Measurements from ENCODE around the gene MCAM. TPM values are rescaled to one million over a fixed set of nuclear protein-coding genes. Genes with fewer than 3 reads are reported as not detected.

Gene MCAM
- total and polyA plus RNA-seq, 8 donors = 7.3 to 379 (median 70.4) TPM

DNA sequence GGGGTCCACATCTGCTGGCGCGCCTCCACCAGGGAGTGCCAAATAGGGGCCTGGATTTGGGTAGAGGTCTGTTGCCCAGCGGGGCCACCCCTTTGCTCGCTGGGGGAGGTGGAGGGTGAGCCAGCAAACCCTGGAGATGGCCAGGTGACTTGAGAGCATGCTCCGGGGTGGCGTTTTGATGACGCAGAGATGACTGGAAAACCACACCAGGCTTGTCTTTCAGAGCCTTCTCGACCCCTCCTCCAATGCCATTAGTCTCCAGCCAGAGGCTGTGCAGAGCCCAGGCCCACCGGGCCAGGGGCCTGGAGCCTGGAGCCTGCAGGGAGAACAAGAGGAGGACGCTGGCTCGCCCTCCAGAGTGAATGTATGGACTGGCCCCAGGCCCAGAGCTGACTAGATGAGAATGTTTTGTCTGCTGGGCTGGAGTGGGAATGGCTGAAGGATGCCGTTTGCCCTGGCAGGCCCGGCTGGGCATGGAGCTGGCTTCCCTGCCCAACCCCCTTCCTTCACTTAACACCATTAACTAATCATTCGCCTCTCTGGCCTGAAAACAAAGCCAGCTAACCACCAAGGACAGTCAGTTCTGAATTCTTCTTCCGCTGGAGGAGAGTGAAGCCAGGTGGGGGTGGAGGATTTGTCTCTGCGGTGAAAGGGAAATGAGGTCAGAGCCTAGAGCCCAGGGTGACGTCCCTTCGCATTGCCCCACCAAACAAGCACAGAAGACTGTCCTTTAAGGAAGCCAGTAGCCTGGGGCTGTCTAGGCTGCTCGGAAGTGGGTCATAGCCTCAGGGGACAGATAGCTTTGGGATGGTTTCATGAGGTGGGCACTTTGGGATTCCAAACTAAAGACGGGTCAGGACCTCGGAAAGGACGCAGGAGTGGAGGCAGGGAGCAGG, 1.6 kb upstream of the MCAM start:
- Histone ChIP-seq H3K4me1 (peaks cover 56 to 96% (median 81%) of the 10 kb centered on the region in 4 donors), H3K27me3 (peaks cover 0 to 74% (median 48%) of the 10 kb centered on the region in 3 donors), H3K36me3 (peaks cover 0 to 12% (median 5%) of the 10 kb centered on the region in 4 donors), H3K4me3 (no peak overlapping the region), H3K9me3 (no peaks in the 10 kb centered on the region), H3K27ac (peak overlapping the region; percentile 18 to 95 (median 91))
- peak in 1 of 2 donors; percentile 85 for DNase-seq
- no peak for TF ChIP-seq EP300 (IDR thresholded peaks at IDR 0.05)
- TF ChIP-seq, protein P1, sequence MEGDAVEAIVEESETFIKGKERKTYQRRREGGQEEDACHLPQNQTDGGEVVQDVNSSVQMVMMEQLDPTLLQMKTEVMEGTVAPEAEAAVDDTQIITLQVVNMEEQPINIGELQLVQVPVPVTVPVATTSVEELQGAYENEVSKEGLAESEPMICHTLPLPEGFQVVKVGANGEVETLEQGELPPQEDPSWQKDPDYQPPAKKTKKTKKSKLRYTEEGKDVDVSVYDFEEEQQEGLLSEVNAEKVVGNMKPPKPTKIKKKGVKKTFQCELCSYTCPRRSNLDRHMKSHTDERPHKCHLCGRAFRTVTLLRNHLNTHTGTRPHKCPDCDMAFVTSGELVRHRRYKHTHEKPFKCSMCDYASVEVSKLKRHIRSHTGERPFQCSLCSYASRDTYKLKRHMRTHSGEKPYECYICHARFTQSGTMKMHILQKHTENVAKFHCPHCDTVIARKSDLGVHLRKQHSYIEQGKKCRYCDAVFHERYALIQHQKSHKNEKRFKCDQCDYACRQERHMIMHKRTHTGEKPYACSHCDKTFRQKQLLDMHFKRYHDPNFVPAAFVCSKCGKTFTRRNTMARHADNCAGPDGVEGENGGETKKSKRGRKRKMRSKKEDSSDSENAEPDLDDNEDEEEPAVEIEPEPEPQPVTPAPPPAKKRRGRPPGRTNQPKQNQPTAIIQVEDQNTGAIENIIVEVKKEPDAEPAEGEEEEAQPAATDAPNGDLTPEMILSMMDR (IDR thresholded peaks at IDR 0.05) = no peak
- peak in 1 of 4 donors; percentile 10 for TF ChIP-seq POLR2A (IDR thresholded peaks at IDR 0.05)
- TF ChIP-seq POLR2AphosphoS5 (IDR thresholded peaks at IDR 0.05) = peak; percentile 76 to 81 (median 79)
- 63 to 78% (median 66%) methylated on average over 21 to 22 of the region's 22 CpGs for WGBS, 5 donors
- intact Hi-C loops (cut with DNase I; ENCODE audit: low total_unique reads) = no loop called here

DNA sequence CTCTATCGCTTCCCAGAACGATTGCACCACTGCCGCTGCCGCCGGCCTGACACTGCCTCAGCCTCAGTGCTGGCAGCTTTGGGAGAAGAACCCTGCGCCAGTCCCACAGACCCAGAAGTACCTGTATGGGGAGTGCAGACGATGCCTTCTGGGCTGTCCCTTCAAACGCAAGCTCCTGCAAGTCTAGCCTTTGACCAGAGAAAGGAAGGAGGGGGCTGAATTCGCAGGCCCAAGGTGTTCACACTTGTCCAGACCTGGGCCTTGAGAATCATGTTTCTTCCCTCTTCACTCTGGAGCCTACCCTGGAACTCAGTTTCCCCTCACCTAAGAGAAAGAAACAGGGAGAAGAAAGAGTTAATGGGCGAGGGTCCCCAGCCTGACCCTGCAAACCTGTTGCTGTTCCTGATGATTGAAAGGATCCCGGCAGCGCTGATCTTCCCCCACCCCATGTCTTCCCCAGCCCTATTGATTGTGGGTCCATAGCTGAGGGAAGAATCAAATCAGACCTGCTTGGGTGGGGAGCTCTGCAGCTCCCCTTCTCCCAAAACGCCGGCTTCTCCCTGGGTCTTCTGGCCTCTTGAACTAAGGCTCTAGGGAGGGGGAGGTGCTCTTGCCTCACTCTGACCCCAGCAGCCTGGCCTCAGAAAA, 786 bp upstream of the MCAM start:
- H3K4me3 ChIP-seq = peak overlapping the region; percentile 58 to 70 (median 66)
- peak overlapping the region; percentile 60 to 95 (median 91) for H3K27ac ChIP-seq
- no peaks in the 10 kb centered on the region for H3K9me3 ChIP-seq
- H3K36me3 ChIP-seq = peaks cover 0 to 18% (median 7%) of the 10 kb centered on the region in 4 donors
- H3K4me1 ChIP-seq = peaks cover 56 to 90% (median 77%) of the 10 kb centered on the region in 4 donors
- TF ChIP-seq EP300 (IDR thresholded peaks at IDR 0.05) (no peak), POLR2AphosphoS5 (IDR thresholded peaks at IDR 0.05) (peak; percentile 34 to 58 (median 47))
- peaks cover 0 to 74% (median 48%) of the 10 kb centered on the region in 3 donors for H3K27me3 ChIP-seq
- intact Hi-C loops (cut with DNase I; ENCODE audit: low total_unique reads) = no loop called here
- no peak for DNase-seq
- 54 to 72% (median 64%) methylated on average over 8 to 14 of the region's 14 CpGs for WGBS, 5 donors

DNA sequence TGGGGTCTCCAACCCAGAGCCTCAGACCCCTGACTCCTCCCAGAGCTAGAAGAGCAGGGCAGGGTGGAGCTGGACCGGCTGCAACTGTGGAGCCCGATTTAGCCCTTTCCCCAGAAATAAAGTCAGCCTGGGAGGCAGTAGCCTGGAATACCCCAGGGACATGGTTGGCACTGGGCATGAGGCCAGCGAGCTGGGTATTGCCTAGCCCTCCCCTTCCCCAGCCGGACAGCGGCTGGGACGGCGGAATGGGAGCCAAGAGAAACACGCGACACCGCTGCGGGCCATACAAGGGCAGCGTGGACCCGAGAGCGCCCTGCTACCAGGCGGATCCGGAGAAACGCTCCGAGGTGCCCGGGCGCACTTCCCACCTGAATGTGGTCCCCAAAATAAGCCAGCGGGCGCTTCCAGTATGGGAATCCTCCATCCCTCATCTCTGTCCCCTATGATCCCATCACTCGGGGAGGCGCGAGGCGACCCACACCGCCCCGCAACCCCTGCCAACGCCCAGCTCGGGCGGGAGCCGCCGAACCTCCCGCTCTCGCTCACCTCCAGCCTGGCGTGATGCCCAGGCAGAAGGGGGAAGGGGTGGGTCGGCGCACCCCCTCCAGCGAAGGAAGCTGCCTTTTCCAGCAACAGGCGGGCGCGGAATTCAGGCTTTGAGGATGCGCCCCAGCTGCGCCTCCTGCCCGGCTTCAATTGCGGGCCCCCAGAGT, 758 bp downstream of the MCAM start:
- peak overlapping the region; percentile 58 to 70 (median 66) for H3K4me3 ChIP-seq
- WGBS, 5 donors = 0 to 2% (median 0%) methylated on average over 12 to 46 of the region's 46 CpGs
- H3K27me3 ChIP-seq = peaks cover 0 to 73% (median 48%) of the 10 kb centered on the region in 3 donors
- peak in 1 of 2 donors; percentile 84 for DNase-seq
- peak overlapping the region; percentile 72 to 95 (median 91) for H3K27ac ChIP-seq
- H3K4me1 ChIP-seq = peaks cover 48 to 77% (median 65%) of the 10 kb centered on the region in 4 donors
- H3K36me3 ChIP-seq = peaks cover 7 to 33% (median 20%) of the 10 kb centered on the region in 4 donors
- H3K9me3 ChIP-seq = no peaks in the 10 kb centered on the region
- intact Hi-C loops (cut with DNase I; ENCODE audit: low total_unique reads) = no loop called here
- TF ChIP-seq, protein P1 (IDR thresholded peaks at IDR 0.05) = no peak
- TF ChIP-seq POLR2A (IDR thresholded peaks at IDR 0.05) (no peak), EP300 (IDR thresholded peaks at IDR 0.05) (no peak), POLR2AphosphoS5 (IDR thresholded peaks at IDR 0.05) (no peak)

DNA sequence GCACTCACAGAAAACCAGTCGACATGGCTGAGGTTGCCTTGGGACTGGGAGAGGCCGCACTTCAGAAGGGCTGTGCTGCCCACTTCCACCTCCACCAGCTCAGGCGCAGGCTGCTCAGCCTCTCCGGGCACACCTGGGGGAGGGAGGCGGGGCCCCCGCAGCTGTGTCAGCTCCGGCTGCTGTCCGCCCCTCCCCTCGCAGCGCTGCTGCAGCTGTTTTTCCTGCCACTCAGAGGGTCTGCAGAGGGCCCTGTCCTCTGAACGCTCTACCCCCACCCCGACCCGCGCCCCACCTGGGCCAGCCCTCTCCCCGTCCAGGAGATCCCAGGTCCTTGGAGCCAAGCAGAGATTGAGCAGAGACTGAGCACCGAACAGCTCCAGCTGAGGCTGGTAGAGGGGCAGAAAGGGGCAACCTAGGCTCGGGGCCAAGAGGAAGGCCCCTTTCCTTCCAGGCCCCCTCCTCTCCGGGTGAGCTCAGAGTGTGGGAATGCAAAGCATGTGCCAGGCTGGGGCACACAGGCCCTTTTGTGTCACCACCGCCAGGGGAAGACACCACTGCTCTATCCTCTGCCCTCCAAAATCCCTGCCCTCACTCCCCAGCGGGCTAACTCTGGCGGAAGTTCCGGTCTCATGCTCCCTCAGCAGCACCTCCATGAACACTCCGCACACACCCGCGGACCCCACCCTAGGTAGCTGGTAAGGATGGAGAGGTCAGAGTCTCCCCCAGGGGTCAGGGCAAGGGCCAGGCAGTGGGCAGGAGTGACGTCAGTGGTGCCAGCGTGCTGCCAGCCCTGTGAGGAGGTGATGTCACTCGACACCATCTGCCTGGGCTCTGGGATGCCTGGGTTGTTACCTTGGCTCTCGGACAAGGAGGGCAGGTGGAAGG, 1.6 kb downstream of the MCAM start:
- WGBS, 5 donors = 4 to 9% (median 5%) methylated on average over 15 to 29 of the region's 29 CpGs
- H3K27ac ChIP-seq = peak overlapping the region; percentile 5 to 95 (median 91)
- TF ChIP-seq POLR2AphosphoS5 (IDR thresholded peaks at IDR 0.05) (no peak), EP300 (IDR thresholded peaks at IDR 0.05) (no peak), POLR2A (IDR thresholded peaks at IDR 0.05) (no peak)
- TF ChIP-seq, protein P1 (IDR thresholded peaks at IDR 0.05) = no peak
- intact Hi-C loops (cut with DNase I; ENCODE audit: low total_unique reads) = no loop called here
- peaks cover 9 to 41% (median 26%) of the 10 kb centered on the region in 4 donors for H3K36me3 ChIP-seq
- peak in 1 of 2 donors; percentile 82 for DNase-seq
- H3K4me1 ChIP-seq = peaks cover 40 to 76% (median 60%) of the 10 kb centered on the region in 4 donors
- H3K9me3 ChIP-seq = no peaks in the 10 kb centered on the region
- H3K4me3 ChIP-seq = peak overlapping the region; percentile 58 to 70 (median 66)
- peaks cover 0 to 65% (median 41%) of the 10 kb centered on the region in 3 donors for H3K27me3 ChIP-seq
